ENCODE measurements around the gene HMGB1. TPM values are rescaled to one million over a fixed set of nuclear protein-coding genes. Genes with fewer than 3 reads are reported as not detected.

Gene HMGB1
- total RNA-seq (670 and 675 TPM in 2 replicates), polyA plus RNA-seq (50.1 and 111 TPM in 2 replicates), polyA minus RNA-seq (62.3 and 68.9 TPM in 2 replicates), Bru-seq, nascent RNA (percentile 69 among the genes with signal in this experiment), BruChase-seq, experiment 1, labeled RNA remaining after a 6-hour chase (percentile 90 among the genes with signal in this experiment), BruChase-seq, experiment 2, labeled RNA remaining after a 2-hour chase (percentile 72 among the genes with signal in this experiment)
- polyA plus RNA-seq (2011; cell fraction: cytosol; rRNA removed), result 305 and 357 TPM in 2 replicates
- polyA plus RNA-seq (2011; cell fraction: nucleus; rRNA removed), result 238 and 379 TPM in 2 replicates
- polyA plus RNA-seq (2012), result 436 and 901 TPM in 2 replicates
- 79.3 TPM for polyA minus RNA-seq (2011; cell fraction: cytosol; rRNA and poly(A)+ RNA removed)
- 69.5 and 83.4 TPM in 2 replicates for polyA minus RNA-seq (2011; cell fraction: nucleus; rRNA and poly(A)+ RNA removed)
- long read RNA-seq, full-length matches to known transcripts, result 2,536 of 2,801 reads
- long read RNA-seq, partial matches to known transcripts, result 85 of 2,801 reads
- long read RNA-seq, other reads (novel, unspliced or antisense), result 180 of 2,801 reads

GRCh38 chr13:30465593-30466357 is at the start of gene HMGB1:
HMGB1 (minus strand) TSS chr13:30465936; CDS start chr13:30463680, 2,256 bp downstream.
- Histone ChIP-seq H4K20me1 (replicated peaks; ENCODE audit: control insufficient read depth, extremely low read depth, insufficient read depth, low read length) (no peaks in the 10 kb centered on the region), H3K4me3 (replicated peaks in 1 of 3; ENCODE audit: insufficient read depth in 1 of 3, low read depth in 1 of 3, low read length in 3 of 3) (peak within 1 kb of the TSS; percentile 48 to 69 (median 66)), H3K36me3 (ENCODE audit: control insufficient read depth in 2 of 2, extremely low read depth in 1 of 2, insufficient read depth in 2 of 2, low read length in 2 of 2) (peaks cover 1 to 14% of the 10 kb centered on the region in 2 experiments), H3K27me3 (ENCODE audit: control insufficient read depth in 2 of 2, insufficient read depth in 2 of 2, low read length in 2 of 2) (no peaks in the 10 kb centered on the region), H3K9ac (replicated peaks; ENCODE audit: extremely low read depth, insufficient read depth, low read length) (peak within 1 kb of the TSS; percentile 98), H3K9me3 (replicated peaks; ENCODE audit: control insufficient read depth, insufficient read depth, low read length) (no peaks in the 10 kb centered on the region), H3K27ac (ENCODE audit: insufficient read depth, low read depth, low read length) (peak within 1 kb of the TSS; percentile 85), H2AFZ (ENCODE audit: low read depth, low read length) (peak within 1 kb of the TSS; percentile 73), H3K9me1 (replicated peaks; ENCODE audit: control insufficient read depth, extremely low read depth, insufficient read depth, low read length) (no peaks in the 10 kb centered on the region), H3K79me2 (ENCODE audit: control insufficient read depth, insufficient read depth, low read length) (peaks cover 29% of the 10 kb centered on the region), H3K4me1 (ENCODE audit: control insufficient read depth, extremely low read depth, insufficient read depth, low read length) (peaks cover 25% of the 10 kb centered on the region), H3K4me2 (ENCODE audit: insufficient read depth, low read length) (peak within 1 kb of the TSS; percentile 58)
- ChIA-PET CTCF (interaction anchor here (1.0 to 3.7 kb wide), 2 partner anchors 151 to 334 kb away, joined by 3 to 19 read pairs; no protein-coding TSS in a partner anchor), POLR2A (interaction anchor here (0.6 to 0.7 kb wide), 3 partner anchors 25 to 662 kb away, joined by 3 read pairs; partner anchors contain the start of gene USPL1)
- BruUV-seq (replicated peaks), result no TSS peak
- TF ChIP-seq FOS (IDR thresholded peaks at IDR 0.05; ENCODE audit: borderline replicate concordance, insufficient read depth, low read length) (no peak), MAX (IDR thresholded peaks at IDR 0.05; ENCODE audit: insufficient read depth, insufficient read length) (peak; percentile 64), CTCF (IDR thresholded peaks at IDR 0.05; ENCODE audit: extremely low read depth in 1 of 2, insufficient read depth in 1 of 2, low read depth in 1 of 2, low read length in 2 of 2) (no peak), GATA2 (IDR thresholded peaks at IDR 0.05; ENCODE audit: insufficient read depth, insufficient read length, low read depth, low read length) (no peak), EZH2 (IDR thresholded peaks at IDR 0.05; ENCODE audit: borderline replicate concordance, low read depth, low read length, severe bottlenecking) (no peak), POLR2A (IDR thresholded peaks at IDR 0.05; ENCODE audit: low read depth, low read length) (peak; percentile 80), JUN (IDR thresholded peaks at IDR 0.05; ENCODE audit: borderline replicate concordance, insufficient read depth, insufficient read length, low read depth) (no peak), MYC (IDR thresholded peaks at IDR 0.05; ENCODE audit: low read depth, low read length) (no peak), POLR2AphosphoS5 (IDR thresholded peaks at IDR 0.05; ENCODE audit: insufficient read depth, low read depth, low read length) (peak; percentile 78)
- FAIRE-seq (peak; percentile 92), DNase-seq (ENCODE audit: low read depth, low spot score) (peak; percentile 98)
- dilution Hi-C loops (cut with MboI; ENCODE audit: extremely low pct_ligation_motif_present, low sequenced_read_pairs), result no loop called here
- intact Hi-C loops (cut with micrococcal nuclease), result loop anchor here (1.0 to 10.0 kb wide), 7 partner anchors 107 to 580 kb away; no protein-coding TSS in a partner anchor

Data from endothelial cell of umbilical vein (primary cell).